H1 (cell line): ENCODE measurements around the gene C5orf34. TPM values are rescaled to one million over a fixed set of nuclear protein-coding genes. Genes with fewer than 3 reads are reported as not detected.

Experiments used
- polyA plus RNA-seq, 7 experiments: library from polyadenylated mRNA; depleted of rRNA in 3 of 7; stranded (reverse) in 5 of 7; unstranded in 2 of 7; fragments of >200 nt in 5 of 7; fragments of 200-250 nt in 2 of 7; gene quantifications; 1 replicate in 5 of 7; 2 replicates in 1 of 7; 4 replicates in 1 of 7; pipeline versions ENCODE4 v1.2.1 to v1.2.3, GENCODE V29; 2011 to 2013; ENCODE audit warnings: missing spikeins in 2 of 7, mixed read lengths in 2 of 7
- total RNA-seq: library from RNA; stranded (reverse); fragmentation: NEBNext Ultra II Directional; extraction: Animal tissue kit (Norgen Biotek cat#: 25700); gene quantifications from 2 replicates; pipeline ENCODE4 v1.2.1, GENCODE V29; 2021

Gene C5orf34
- total and polyA plus RNA-seq, 2 of the 8 experiments (the other 6 are each of a cell fraction or from before 2014, with no cell fraction given) = 6.8 to 8.6 TPM

Other genes with a start within 250 kb of the C5orf34 start
- gene HMGCS1, start 201.7 kb downstream of the C5orf34 start, total RNA-seq = 230 and 236 TPM in 2 replicates
- 45.2 and 63.6 TPM in 2 replicates for gene HMGCS1, start 201.7 kb downstream of the C5orf34 start, polyA plus RNA-seq (2011; rRNA removed)
- gene CCL28, start 102.8 kb downstream of the C5orf34 start, total RNA-seq = not detected in 2 replicates
- gene CCL28, start 102.8 kb downstream of the C5orf34 start, polyA plus RNA-seq (2011; rRNA removed) = 0.95 and 1.1 TPM in 2 replicates
- gene TMEM267, start 31.3 kb downstream of the C5orf34 start, total RNA-seq = 6.2 TPM in 2 replicates
- 3.0 and 4.8 TPM in 2 replicates for gene TMEM267, start 31.3 kb downstream of the C5orf34 start, polyA plus RNA-seq (2011; rRNA removed)
- 80.5 and 89.5 TPM in 2 replicates for gene PAIP1, start 41.9 kb upstream of the C5orf34 start, total RNA-seq
- 46.0 and 62.9 TPM in 2 replicates for gene PAIP1, start 41.9 kb upstream of the C5orf34 start, polyA plus RNA-seq (2011; rRNA removed)
- 19.6 and 22.2 TPM in 2 replicates for gene NNT, start 88.0 kb upstream of the C5orf34 start, total RNA-seq
- gene NNT, start 88.0 kb upstream of the C5orf34 start, polyA plus RNA-seq (2011; rRNA removed) = 8.9 and 11.0 TPM in 2 replicates